ENCODE results near the gene MLST8.
A peak's percentile ranks its signal among the peaks of the same experiment; 100 is the strongest.

DNA sequence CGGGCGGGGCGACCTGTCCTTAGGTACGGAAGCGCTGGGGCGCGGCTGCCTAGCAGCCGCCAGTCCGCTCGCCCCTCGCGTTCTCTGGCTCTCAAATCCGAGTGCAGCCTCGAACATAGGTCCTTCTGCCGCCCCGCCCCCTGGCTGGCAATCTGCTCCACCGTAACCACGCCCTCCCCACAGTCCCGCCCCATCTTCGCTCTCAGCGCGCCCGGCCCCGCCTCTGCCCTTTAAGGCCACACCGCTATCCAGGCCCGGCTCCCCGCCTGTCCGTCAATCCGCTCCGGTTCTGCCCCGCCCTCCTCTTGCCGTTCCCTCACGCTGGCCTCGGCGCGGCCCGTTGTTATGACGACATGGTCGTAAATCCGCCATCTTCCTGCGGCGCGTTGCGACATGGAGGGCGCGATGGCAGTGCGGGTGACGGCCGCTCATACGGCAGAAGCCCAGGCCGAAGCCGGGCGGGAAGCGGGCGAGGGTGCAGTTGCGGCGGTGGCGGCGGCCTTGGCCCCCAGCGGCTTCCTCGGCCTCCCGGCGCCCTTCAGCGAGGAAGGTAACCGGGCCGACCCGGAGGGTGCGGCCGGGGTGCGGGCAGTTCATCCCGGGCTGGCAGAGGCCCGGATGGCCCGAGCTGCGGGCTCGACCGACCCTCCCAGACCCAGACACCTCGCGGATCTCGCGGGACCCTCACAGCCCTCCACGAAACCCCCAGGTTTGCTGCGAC, 18.1 kb downstream of the MLST8 start, which contains the start of gene E4F1:
- TF ChIP-seq POLR2A (IDR thresholded peaks at IDR 0.05): peak in 3 of 4 donors; percentile 82 to 93 (median 93)
- TF ChIP-seq, protein P1, sequence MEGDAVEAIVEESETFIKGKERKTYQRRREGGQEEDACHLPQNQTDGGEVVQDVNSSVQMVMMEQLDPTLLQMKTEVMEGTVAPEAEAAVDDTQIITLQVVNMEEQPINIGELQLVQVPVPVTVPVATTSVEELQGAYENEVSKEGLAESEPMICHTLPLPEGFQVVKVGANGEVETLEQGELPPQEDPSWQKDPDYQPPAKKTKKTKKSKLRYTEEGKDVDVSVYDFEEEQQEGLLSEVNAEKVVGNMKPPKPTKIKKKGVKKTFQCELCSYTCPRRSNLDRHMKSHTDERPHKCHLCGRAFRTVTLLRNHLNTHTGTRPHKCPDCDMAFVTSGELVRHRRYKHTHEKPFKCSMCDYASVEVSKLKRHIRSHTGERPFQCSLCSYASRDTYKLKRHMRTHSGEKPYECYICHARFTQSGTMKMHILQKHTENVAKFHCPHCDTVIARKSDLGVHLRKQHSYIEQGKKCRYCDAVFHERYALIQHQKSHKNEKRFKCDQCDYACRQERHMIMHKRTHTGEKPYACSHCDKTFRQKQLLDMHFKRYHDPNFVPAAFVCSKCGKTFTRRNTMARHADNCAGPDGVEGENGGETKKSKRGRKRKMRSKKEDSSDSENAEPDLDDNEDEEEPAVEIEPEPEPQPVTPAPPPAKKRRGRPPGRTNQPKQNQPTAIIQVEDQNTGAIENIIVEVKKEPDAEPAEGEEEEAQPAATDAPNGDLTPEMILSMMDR (IDR thresholded peaks at IDR 0.05): peak in 4 of 6 experiments; percentile 9 to 60 (median 34)
